ENCODE measurements around the gene SULT2B1.

DNA sequence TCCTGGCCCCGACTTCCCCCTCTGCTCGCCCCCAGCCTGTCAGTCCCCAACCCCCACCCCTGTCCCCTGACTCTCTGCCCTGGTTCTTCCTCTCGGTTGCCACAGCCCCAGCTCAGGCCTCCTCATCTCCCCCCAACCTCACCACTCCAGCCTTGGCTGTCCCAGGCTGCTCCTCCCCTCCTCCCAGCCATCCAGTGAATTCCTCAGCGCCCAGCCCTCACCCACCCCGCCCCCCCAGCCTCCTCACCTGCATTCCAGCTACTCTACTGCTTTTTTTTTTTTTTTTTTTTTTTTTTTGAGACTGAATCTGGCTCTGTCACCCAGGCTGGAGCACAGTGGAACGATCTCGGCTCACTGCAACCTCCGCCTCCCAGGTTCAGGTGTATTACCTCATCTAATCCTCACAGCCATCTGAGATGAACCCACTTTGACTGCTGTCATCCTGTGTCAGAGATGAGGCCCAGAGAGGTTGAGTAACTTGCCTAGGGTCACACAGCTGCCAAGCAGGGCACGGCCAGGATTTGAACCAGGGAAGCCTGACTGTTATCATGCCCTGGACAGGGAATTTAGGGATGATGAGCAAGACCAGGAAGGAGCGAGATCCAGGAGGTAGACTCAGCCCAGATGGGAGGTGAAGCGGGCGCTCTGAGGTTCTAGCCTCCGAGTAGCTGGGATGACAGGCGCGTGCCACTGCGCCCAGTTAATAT lies 2.6 kb downstream of the SULT2B1 start:
- TF ChIP-seq GATA2 (IDR thresholded peaks at IDR 0.05; ENCODE audit: low read depth, low read length) (no peak), GATA3 (IDR thresholded peaks at IDR 0.05; ENCODE audit: low read depth, low read length) (no peak)

Data from SH-SY5Y (cell line).